NCI-H2029 treated with DMSO at 0.1 percent for 48 hours (cell line): ENCODE results near the gene TNIK.
A peak's percentile ranks its signal among the peaks of the same experiment; 100 is the strongest.
"Not testable (repeated sequence)": the region's sequence is repeated elsewhere in the genome, so short reads cannot be mapped to it uniquely, and the experiment has no call there.

Experiments
- DNase-seq: peaks from one replicate; lab custom pipeline; 2025; lab: John Stamatoyannopoulos, UW

TNIK gene

GRCh38 chr3:171126478-171127209 is 333.6 kb downstream of the TNIK start:
- DNase-seq: no peak

DNA sequence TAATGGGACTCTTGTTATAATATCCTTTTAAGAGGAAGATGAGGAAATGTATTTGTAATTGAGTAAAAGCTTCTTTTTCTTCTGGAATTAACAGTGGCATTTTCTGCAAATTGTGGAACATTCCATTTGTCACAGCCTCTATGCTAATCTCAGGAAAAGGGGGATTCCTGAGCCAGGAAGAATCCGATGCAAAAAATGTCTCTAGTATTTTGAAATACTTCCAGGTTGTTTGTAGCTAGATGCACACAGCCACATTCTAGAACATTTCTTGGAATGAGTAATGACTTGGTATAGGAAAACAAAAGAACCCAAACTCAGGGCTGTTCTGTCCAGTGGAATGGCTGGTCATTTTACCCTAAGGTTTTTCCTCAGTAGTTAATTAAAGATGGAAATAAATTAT is 335.2 kb downstream of the TNIK start:
- no peak for DNase-seq

GRCh38 chr3:171123915-171124314 is 336.3 kb downstream of the TNIK start:
- no peak for DNase-seq

GRCh38 chr3:171122861-171123260 is 337.3 kb downstream of the TNIK start:
- DNase-seq: no peak

- no peak for DNase-seq
Observed at GRCh38 chr3:171122240-171122639, 338.0 kb downstream of the TNIK start.

GRCh38 chr3:171121801-171122200 is 338.4 kb downstream of the TNIK start:
- DNase-seq: no peak

GRCh38 chr3:171119402-171119801 is 340.8 kb downstream of the TNIK start:
- DNase-seq: not testable (repeated sequence)

- not testable (repeated sequence) for DNase-seq
Observed at GRCh38 chr3:171118993-171119392, 341.2 kb downstream of the TNIK start.

DNA sequence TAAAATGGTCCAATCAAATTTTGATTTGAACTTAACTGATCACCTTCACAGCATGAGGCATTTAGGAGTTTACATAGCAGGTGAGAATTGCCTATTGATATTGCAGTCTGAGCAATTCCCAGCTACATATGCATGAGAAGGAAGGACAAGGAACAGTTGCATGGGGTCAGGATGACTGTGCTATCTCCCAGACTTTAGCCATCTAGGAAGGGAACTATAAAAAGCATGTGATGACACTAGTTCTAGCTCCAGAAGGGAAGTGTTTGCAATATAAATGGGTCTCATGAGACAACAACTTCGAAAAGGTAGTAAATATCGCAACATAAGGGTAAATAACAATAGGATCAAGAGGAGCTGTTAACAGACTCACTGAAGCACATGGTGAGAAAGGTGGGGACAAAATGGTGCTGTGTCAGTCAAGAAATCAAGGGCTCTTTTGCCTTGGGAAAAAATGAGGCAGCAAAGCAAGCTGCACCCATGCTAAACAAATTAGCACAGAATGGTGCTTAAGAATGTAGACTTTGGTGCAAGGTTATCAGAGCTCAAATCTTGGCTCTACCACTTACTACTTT is 343.3 kb downstream of the TNIK start:
- DNase-seq: no peak

DNA sequence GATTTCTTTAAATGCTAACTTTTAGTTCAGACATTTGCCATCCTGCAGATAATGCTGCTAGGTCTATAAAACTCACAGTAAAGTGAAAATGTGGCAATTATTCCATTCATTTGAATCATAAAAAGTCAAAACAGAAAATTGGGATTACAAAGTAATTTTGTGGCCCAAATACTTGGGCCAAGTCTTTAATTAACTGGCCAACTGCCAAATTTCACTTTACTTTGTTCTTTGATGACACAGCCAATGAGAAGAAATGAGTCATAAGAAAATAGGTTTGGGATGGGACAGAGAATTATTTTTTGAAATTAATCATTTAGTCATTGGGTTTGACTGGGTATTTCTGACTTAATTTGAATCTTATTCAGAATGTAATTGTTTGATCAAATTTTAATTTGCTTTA is 343.8 kb downstream of the TNIK start:
- no peak for DNase-seq

DNA sequence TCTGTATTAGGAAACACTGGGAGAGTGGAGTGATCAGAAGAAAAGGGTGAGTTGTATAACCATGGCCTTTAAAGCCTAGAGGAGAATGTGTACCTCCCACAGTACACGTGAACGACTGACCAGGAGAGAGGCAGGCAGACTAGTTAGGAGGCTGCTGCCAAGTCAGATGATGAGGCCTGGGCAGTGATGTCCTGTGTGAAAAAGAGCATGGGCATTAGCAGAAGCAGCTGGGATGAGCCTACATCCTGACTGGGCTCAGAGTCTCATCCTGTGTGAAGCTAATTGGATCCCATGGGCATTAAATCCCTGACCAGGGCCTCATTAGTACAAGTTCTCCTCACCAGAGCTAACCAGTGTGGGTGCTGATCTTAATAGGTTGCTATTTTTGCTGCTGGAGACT is 344.5 kb downstream of the TNIK start:
- no peak for DNase-seq

DNA sequence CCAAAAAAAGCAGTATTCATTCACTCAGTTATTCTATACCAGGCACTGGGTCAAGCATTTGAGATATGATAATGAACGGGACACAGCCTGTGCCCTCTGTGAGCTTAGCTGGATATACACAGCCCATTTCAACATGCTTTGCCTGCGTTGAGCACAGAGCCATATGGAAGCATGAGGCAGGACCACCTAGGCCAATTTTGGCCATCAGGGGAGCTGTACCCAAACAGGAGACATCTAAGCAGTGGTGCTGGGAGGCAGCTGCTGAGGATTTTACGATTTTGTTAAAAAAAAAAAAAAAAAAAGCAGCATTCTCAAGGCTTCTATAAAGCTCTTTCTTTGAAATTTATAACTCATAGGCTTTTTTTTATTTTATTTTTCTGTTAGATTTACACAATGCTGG is 346.5 kb downstream of the TNIK start:
- DNase-seq: no peak

- no peak for DNase-seq
Observed at GRCh38 chr3:171110715-171111114, 349.5 kb downstream of the TNIK start.

DNA sequence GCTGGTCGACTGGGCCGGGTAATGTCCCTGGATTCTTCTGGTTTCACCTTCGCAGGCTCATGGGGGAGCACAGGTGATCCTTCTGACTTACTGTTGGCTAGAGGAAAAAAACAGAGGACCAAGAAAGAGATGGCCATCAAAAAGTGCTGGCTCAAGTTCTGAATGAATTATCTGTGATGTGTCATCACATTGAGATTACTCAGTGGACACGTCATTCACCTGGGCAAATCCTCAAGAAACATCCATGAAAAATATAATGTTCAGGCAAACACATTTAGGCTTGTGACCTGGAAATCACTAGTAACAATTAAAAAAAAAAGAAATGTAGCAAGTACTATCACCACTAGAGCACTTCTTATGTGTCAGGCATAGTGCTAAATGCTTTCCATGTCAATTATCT is 352.1 kb downstream of the TNIK start:
- no peak for DNase-seq

GRCh38 chr3:171103185-171103584 is 357.0 kb downstream of the TNIK start:
- DNase-seq: no peak

DNA sequence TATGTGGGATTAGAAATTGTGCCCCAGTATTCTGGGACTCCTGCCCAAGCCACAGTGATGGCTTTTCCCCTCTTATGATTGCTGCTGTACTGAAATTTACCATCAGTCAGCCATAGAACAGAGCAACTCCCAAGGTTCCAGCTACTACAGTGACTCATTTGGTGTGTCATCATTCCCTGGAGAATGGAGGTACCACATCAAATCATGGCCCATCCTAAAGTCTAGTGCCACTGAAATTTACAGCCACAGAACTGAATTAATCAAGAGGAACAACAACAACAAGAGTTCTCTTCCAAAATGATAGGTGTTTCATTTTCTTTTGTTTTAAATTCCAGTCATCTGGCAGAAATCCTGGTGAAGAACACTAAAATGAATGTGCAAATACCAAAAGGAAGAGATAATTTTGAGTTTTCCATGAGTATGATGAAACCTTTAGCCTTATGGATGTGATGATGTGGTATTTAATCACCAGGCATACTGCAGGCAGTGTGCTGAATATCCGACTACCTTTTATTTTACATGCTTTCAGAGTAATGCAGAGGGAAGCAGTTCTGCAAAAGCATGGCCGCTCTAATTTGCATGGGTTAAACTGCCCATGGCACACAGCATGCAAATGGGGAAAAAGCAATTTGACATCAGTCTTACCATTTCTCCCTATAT is 358.1 kb downstream of the TNIK start:
- DNase-seq: no peak

- DNase-seq: no peak
Observed at GRCh38 chr3:171099911-171100310, 360.3 kb downstream of the TNIK start.

- DNase-seq: no peak
Observed at GRCh38 chr3:171095063-171095462, 365.1 kb downstream of the TNIK start.

DNA sequence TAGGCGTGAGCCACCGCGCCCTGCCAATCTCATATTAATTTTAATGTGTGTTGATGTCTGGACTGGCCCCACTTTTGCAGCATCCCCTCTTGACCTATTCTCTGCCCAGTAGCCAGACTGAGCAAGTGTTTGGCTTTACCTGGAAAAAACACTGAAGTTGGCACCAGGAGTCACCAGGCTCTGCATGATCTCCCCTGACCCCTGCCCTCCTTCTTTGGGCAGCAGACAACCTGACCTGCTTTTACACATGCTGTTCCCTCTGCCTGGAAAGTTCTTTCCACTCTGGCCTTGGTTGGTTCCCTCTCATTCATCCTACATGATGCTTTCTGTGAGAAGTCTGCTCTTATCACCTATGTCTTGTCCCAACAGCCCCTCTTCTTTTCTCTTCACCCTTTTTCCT is 365.8 kb downstream of the TNIK start:
- no peak for DNase-seq

- no peak for DNase-seq
Observed at GRCh38 chr3:171093462-171093861, 366.7 kb downstream of the TNIK start.

DNA sequence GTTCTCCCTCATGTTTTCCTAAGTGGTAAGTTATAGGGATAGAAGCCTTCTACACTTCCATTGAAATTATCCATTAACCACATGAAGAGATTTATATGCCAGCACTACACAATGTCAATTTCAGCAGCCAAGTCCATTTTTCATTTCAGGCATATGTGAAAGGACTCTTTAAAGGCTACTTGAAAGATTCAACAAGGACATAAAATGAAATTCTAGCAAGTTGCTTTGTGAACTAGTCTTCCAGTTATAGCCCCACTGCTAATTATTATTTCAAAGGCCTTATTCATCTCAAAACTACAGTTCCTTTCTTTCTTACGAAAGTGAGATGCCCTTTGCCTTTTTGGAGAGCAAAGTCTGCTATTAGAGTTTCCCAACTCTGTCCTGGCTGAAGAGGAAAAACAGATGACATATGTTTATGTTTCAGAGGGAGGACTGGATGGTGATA is 367.7 kb downstream of the TNIK start:
- peak; percentile 25 for DNase-seq

DNA sequence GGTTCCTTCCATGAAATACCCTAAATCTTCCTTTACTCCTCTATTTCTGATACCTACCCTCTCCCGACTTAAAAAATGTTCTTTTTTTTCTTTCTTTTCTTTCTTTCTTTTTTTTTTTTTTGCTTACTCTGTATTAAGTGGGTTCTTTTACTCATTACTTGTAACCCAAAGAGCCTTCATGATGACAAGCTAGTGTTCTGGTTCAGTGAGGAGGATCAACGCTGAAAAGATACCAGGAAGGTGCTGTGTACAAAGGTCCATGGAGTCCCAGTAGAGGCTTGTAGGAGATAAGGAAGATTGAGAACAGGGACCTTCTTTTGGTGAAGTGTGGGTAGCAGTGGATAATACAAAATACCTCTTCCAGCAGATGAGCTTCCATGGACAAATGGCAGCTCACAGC is 369.9 kb downstream of the TNIK start:
- DNase-seq: no peak

GRCh38 chr3:171088964-171089754 is 371.0 kb downstream of the TNIK start:
- peak; percentile 44 for DNase-seq
